ENCODE results near the gene UBE2E3. TPM values are rescaled to one million over a fixed set of nuclear protein-coding genes. Genes with fewer than 3 reads are reported as not detected.

The UBE2E3 gene
- total RNA-seq, 4 donors from 2014 or later: 25.5 to 66.8 (median 60.3) TPM

DNA sequence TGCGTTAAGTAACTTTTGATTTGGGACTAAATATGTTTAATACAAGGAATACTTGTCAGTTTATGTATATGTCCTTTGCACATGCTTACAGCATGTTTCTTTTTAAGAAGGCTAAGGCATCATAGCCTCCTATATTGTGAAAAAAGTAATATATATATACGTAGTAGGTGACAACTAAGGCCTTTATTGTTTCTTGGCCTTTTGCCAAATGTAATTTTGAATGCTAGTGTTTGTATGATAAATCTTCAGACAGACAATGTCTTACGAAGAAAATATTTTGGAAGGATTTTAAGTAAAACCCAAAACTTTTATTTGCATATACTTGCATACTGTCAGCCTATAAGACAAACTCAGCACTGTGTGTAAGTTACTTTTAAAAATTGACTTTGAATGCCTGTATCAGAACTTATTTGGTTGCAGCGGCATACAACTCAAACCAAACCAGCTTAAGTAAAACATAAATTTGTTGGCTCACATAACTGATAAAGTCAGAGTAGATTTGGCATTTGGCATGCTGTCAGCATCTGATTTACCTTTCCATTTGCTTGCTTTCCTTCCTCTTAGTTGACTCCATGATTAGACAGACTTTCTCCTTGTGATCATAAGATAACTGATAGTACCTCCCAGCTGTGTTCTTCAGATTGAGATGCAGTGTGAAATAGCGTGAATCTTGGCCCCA, 24.4 kb downstream of the UBE2E3 start:
- intact Hi-C loops (cut with DNase I; ENCODE audit: low total_unique reads): no loop called here
- WGBS, 2 donors: 69 to 73% methylated on average over 5 of the region's 5 CpGs
- no peak for DNase-seq (ENCODE audit: low spot score in 2 of 2)
- no peak for TF ChIP-seq POLR2A (IDR thresholded peaks at IDR 0.05)
- no peak for TF ChIP-seq CTCF (IDR thresholded peaks at IDR 0.05)
- no peak overlapping the region for H3K4me3 ChIP-seq (ENCODE audit: low read depth, poor library complexity, severe bottlenecking)

- no peak overlapping the region for H3K4me3 ChIP-seq (ENCODE audit: low read depth, poor library complexity, severe bottlenecking)
- TF ChIP-seq CTCF (IDR thresholded peaks at IDR 0.05): no peak
- TF ChIP-seq POLR2A (IDR thresholded peaks at IDR 0.05): no peak
- no peak for DNase-seq (ENCODE audit: low spot score in 2 of 2)
- intact Hi-C loops (cut with DNase I; ENCODE audit: low total_unique reads): no loop called here
These were observed 24.9 kb downstream of the UBE2E3 start for GRCh38 chr2:181005326-181005655.

- no peak overlapping the region for H3K4me3 ChIP-seq (ENCODE audit: low read depth, poor library complexity, severe bottlenecking)
- WGBS, 2 donors: 89% methylated on average over 1 of the region's 1 CpG
- intact Hi-C loops (cut with DNase I; ENCODE audit: low total_unique reads): no loop called here
- DNase-seq (ENCODE audit: low spot score in 2 of 2): no peak
- TF ChIP-seq CTCF (IDR thresholded peaks at IDR 0.05) (no peak), POLR2A (IDR thresholded peaks at IDR 0.05) (no peak)
These were observed 25.4 kb downstream of the UBE2E3 start for GRCh38 chr2:181005809-181006208.

DNA sequence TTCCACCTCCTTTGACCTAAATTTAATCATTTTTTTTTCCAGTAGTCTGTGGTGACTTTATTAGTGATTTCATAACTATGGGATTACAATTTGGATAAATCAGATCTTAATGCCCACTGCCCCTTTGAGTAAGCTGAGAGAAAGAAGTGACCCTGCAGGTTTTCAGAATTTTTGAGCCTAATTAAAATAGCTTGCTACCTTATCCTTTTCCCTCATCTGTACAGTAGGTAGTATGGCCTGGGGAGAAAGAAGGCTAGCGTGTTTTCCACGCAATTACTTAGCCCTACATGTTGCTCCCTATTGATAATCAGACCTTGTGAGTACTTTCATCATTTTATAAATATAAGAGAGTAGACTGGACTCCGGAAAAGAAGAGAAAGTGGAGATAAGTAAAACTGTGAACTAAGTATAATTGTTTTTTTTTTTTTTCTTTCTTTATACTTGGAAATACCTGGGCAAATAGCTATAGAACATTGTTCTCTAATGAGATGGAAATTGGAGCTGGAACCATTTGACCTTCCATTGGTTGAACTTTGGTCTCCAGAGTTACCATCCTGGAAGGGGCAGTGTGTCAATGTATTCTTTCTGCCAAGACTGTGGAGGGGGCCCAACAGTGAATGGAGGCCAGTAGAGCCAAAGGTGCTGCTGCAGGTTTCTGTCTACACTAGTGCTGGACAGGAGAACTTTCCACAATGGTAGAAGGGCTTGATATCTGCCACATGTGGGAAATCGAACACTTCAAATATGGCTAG, 26.9 kb downstream of the UBE2E3 start:
- no peak for DNase-seq (ENCODE audit: low spot score in 2 of 2)
- no peak for TF ChIP-seq CTCF (IDR thresholded peaks at IDR 0.05)
- no peak for TF ChIP-seq POLR2A (IDR thresholded peaks at IDR 0.05)
- WGBS, 2 donors: 85 to 98% methylated on average over 4 of the region's 4 CpGs
- no peak overlapping the region for H3K4me3 ChIP-seq (ENCODE audit: low read depth, poor library complexity, severe bottlenecking)
- intact Hi-C loops (cut with DNase I; ENCODE audit: low total_unique reads): no loop called here

GRCh38 chr2:181008407-181008806, 28.0 kb downstream of the UBE2E3 start:
- H3K4me3 ChIP-seq (ENCODE audit: low read depth, poor library complexity, severe bottlenecking): no peak overlapping the region
- 70 to 81% methylated on average over 3 of the region's 3 CpGs for WGBS, 2 donors
- no peak for DNase-seq (ENCODE audit: low spot score in 2 of 2)
- TF ChIP-seq CTCF (IDR thresholded peaks at IDR 0.05): no peak
- no peak for TF ChIP-seq POLR2A (IDR thresholded peaks at IDR 0.05)
- intact Hi-C loops (cut with DNase I; ENCODE audit: low total_unique reads): no loop called here

Measured in lower leg skin (tissue), 4 donors.